WTC11 (cell line): Measurements from ENCODE around the gene SEC22A.

Experiments
- ATF1 ChIP-seq: sonication (generic); formaldehyde crosslinking; IDR thresholded peaks from 2 replicates; pipeline ENCODE4 v1.8.1; 2023; ENCODE audit warnings: mild to moderate bottlenecking, moderate library complexity, missing genetic modification reagents
- GABPB1 ChIP-seq: sonication (generic); formaldehyde crosslinking; IDR thresholded peaks from 2 replicates; pipeline ENCODE4 v1.8.1; 2023; ENCODE audit warnings: mild to moderate bottlenecking, missing genetic modification reagents
- SMAD3 ChIP-seq: sonication (generic); formaldehyde crosslinking; IDR thresholded peaks from 2 replicates; pipeline ENCODE4 v1.8.0; 2022; ENCODE audit warnings: missing genetic modification reagents, mild to moderate bottlenecking, borderline replicate concordance
- TF ChIP-seq, protein P1 (sequence below): fragments of 200-600 bp; IDR thresholded peaks from 2 replicates; pipeline ENCODE4 v1.8.0; 2022; ENCODE audit warnings: antibody characterized with exemption
- TF ChIP-seq, protein P2 (sequence below): sonication (generic); formaldehyde crosslinking; IDR thresholded peaks from 2 replicates; pipeline ENCODE4 v1.8.1; 2023; ENCODE audit warnings: mild to moderate bottlenecking, missing genetic modification reagents
- TF ChIP-seq, protein P3 (sequence below): sonication (generic); formaldehyde crosslinking; conservative IDR thresholded peaks from 2 replicates; pipeline ENCODE4 v1.8.1; 2023; ENCODE audit warnings: mild to moderate bottlenecking, low read depth, missing genetic modification reagents, moderate library complexity

DNA sequence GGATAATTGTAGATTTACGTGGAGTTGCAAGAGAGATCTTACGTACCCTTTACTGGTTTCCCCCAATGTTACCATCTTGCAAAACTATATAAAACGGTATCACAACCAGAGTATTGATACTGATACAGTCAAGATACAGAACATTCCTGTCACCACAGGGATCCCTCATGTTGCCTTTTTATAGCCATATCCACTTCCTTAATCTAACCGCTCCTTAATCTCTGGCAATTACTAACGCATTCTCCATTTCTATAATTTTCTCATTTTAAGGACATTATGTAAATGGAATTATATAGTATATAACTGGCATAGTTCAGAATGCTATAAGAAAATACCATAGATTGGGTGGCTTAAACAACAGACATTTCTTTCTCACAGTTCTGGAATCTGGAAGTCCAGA lies 61.1 kb downstream of the SEC22A start:
- TF ChIP-seq, protein P1, sequence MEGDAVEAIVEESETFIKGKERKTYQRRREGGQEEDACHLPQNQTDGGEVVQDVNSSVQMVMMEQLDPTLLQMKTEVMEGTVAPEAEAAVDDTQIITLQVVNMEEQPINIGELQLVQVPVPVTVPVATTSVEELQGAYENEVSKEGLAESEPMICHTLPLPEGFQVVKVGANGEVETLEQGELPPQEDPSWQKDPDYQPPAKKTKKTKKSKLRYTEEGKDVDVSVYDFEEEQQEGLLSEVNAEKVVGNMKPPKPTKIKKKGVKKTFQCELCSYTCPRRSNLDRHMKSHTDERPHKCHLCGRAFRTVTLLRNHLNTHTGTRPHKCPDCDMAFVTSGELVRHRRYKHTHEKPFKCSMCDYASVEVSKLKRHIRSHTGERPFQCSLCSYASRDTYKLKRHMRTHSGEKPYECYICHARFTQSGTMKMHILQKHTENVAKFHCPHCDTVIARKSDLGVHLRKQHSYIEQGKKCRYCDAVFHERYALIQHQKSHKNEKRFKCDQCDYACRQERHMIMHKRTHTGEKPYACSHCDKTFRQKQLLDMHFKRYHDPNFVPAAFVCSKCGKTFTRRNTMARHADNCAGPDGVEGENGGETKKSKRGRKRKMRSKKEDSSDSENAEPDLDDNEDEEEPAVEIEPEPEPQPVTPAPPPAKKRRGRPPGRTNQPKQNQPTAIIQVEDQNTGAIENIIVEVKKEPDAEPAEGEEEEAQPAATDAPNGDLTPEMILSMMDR: no peak
- TF ChIP-seq SMAD3 (CRISPR knock-in tag) (no peak), ATF1 (no peak), GABPB1 (no peak)
- TF ChIP-seq, protein P2, sequence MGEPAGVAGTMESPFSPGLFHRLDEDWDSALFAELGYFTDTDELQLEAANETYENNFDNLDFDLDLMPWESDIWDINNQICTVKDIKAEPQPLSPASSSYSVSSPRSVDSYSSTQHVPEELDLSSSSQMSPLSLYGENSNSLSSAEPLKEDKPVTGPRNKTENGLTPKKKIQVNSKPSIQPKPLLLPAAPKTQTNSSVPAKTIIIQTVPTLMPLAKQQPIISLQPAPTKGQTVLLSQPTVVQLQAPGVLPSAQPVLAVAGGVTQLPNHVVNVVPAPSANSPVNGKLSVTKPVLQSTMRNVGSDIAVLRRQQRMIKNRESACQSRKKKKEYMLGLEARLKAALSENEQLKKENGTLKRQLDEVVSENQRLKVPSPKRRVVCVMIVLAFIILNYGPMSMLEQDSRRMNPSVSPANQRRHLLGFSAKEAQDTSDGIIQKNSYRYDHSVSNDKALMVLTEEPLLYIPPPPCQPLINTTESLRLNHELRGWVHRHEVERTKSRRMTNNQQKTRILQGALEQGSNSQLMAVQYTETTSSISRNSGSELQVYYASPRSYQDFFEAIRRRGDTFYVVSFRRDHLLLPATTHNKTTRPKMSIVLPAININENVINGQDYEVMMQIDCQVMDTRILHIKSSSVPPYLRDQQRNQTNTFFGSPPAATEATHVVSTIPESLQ (CRISPR knock-in tag): no peak
- TF ChIP-seq, protein P3, sequence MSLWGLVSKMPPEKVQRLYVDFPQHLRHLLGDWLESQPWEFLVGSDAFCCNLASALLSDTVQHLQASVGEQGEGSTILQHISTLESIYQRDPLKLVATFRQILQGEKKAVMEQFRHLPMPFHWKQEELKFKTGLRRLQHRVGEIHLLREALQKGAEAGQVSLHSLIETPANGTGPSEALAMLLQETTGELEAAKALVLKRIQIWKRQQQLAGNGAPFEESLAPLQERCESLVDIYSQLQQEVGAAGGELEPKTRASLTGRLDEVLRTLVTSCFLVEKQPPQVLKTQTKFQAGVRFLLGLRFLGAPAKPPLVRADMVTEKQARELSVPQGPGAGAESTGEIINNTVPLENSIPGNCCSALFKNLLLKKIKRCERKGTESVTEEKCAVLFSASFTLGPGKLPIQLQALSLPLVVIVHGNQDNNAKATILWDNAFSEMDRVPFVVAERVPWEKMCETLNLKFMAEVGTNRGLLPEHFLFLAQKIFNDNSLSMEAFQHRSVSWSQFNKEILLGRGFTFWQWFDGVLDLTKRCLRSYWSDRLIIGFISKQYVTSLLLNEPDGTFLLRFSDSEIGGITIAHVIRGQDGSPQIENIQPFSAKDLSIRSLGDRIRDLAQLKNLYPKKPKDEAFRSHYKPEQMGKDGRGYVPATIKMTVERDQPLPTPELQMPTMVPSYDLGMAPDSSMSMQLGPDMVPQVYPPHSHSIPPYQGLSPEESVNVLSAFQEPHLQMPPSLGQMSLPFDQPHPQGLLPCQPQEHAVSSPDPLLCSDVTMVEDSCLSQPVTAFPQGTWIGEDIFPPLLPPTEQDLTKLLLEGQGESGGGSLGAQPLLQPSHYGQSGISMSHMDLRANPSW (CRISPR knock-in tag): no peak
